ENCODE results near the gene ARHGAP15.

The ARHGAP15 gene

DNA sequence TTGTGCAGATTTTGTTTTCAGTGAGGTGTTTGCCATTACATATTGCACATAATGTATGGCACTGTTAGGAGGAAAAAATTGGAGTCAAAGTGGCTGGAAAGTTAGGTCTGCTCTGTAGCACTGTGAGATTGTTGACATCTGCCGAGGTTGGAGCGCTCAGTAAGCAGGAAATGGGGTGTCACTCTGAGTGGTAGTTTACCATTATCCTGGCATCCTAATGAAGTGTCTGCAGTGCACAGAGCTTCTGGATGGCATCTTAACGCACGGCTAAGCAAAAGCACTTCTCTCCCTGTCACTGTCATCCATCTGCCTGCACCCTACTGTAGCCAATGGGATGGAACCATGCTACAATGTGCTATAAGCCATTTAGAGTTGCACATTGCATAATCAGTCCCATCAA, 561.9 kb downstream of the ARHGAP15 start:
- Histone ChIP-seq H3K4me1 (ENCODE audit: control insufficient read depth, low read length) (no peaks in the 10 kb centered on the region), H3K27me3 (ENCODE audit: control insufficient read depth, low read length) (no peaks in the 10 kb centered on the region), H3K79me2 (ENCODE audit: control insufficient read depth, low read length) (no peaks in the 10 kb centered on the region), H3K9me3 (ENCODE audit: control insufficient read depth, insufficient read depth, low read length) (no peaks in the 10 kb centered on the region), H3K4me2 (ENCODE audit: low read length) (no peak overlapping the region), H3K9me2 (replicated peaks; ENCODE audit: control insufficient read depth, low read length) (no peaks in the 10 kb centered on the region), H4K20me1 (ENCODE audit: control insufficient read depth, insufficient read depth, low read depth, low read length) (no peaks in the 10 kb centered on the region), H3F3A (ENCODE audit: control insufficient read depth, insufficient read depth) (no peaks in the 10 kb centered on the region), H3K36me3 (ENCODE audit: control insufficient read depth, low read length) (no peaks in the 10 kb centered on the region), H3K27ac (ENCODE audit: low read depth, low read length) (no peak overlapping the region), H3K4me3 (ENCODE audit: low read length) (no peak overlapping the region)
- no peak for TF ChIP-seq EZH2phosphoT487 (IDR thresholded peaks at IDR 0.05; ENCODE audit: borderline replicate concordance, low read length)
- TF ChIP-seq, protein P1, sequence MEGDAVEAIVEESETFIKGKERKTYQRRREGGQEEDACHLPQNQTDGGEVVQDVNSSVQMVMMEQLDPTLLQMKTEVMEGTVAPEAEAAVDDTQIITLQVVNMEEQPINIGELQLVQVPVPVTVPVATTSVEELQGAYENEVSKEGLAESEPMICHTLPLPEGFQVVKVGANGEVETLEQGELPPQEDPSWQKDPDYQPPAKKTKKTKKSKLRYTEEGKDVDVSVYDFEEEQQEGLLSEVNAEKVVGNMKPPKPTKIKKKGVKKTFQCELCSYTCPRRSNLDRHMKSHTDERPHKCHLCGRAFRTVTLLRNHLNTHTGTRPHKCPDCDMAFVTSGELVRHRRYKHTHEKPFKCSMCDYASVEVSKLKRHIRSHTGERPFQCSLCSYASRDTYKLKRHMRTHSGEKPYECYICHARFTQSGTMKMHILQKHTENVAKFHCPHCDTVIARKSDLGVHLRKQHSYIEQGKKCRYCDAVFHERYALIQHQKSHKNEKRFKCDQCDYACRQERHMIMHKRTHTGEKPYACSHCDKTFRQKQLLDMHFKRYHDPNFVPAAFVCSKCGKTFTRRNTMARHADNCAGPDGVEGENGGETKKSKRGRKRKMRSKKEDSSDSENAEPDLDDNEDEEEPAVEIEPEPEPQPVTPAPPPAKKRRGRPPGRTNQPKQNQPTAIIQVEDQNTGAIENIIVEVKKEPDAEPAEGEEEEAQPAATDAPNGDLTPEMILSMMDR (IDR thresholded peaks at IDR 0.05; ENCODE audit: low read depth, low read length, poor library complexity, severe bottlenecking) = no peak

DNA sequence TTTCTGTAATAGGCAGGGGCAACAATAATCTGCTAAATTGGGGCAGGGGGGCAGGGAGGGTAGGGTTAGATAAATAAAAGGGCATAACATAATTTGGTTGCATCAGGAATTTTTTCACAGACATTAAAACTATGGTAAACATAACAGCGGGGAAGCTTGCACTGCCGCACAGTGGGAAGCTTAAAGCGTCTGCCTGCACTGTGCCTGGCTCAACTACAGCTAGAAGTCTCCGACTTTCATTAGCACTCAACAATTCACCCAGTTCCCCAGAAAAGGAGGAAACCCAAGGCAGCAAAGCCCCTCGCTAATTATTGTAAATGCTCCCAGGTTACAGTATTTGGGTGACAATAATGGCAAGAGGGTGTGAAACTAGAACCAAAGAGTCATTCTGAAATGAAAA, 562.9 kb downstream of the ARHGAP15 start:
- TF ChIP-seq EZH2phosphoT487 (IDR thresholded peaks at IDR 0.05; ENCODE audit: borderline replicate concordance, low read length) = no peak
- TF ChIP-seq, protein P1 (IDR thresholded peaks at IDR 0.05; ENCODE audit: low read depth, low read length, poor library complexity, severe bottlenecking) = no peak
- Histone ChIP-seq H3K9me3 (ENCODE audit: control insufficient read depth, insufficient read depth, low read length) (no peaks in the 10 kb centered on the region), H3K79me2 (ENCODE audit: control insufficient read depth, low read length) (no peaks in the 10 kb centered on the region), H3K27ac (ENCODE audit: low read depth, low read length) (no peak overlapping the region), H4K20me1 (ENCODE audit: control insufficient read depth, insufficient read depth, low read depth, low read length) (no peaks in the 10 kb centered on the region), H3K36me3 (ENCODE audit: control insufficient read depth, low read length) (no peaks in the 10 kb centered on the region), H3F3A (ENCODE audit: control insufficient read depth, insufficient read depth) (no peaks in the 10 kb centered on the region), H3K27me3 (ENCODE audit: control insufficient read depth, low read length) (no peaks in the 10 kb centered on the region), H3K4me1 (ENCODE audit: control insufficient read depth, low read length) (no peaks in the 10 kb centered on the region), H3K4me2 (ENCODE audit: low read length) (no peak overlapping the region), H3K9me2 (replicated peaks; ENCODE audit: control insufficient read depth, low read length) (no peaks in the 10 kb centered on the region), H3K4me3 (ENCODE audit: low read length) (no peak overlapping the region)

DNA sequence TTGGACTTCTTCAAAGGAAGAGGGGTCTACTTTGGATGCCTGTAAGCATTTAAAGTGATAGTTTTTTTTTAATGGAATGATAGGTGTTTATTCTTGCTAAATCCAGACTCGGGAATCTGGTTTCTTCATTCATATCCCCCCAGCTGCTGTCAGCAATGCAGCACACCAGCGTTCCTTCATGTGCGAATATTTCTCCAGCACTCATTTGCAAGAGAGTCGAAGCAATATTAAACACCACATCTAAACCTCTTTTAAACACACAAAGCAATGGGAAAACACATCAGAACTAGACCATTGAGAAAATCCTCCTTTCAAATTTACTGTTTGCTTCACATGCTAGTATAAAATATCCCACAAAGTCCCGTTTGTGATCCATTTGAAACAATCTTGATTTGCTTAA, 563.7 kb downstream of the ARHGAP15 start:
- no peak overlapping the region for H3K27ac ChIP-seq (ENCODE audit: low read depth, low read length)
- no peaks in the 10 kb centered on the region for H3F3A ChIP-seq (ENCODE audit: control insufficient read depth, insufficient read depth)
- no peaks in the 10 kb centered on the region for H3K9me3 ChIP-seq (ENCODE audit: control insufficient read depth, insufficient read depth, low read length)
- H3K4me1 ChIP-seq (ENCODE audit: control insufficient read depth, low read length) = no peaks in the 10 kb centered on the region
- no peaks in the 10 kb centered on the region for H4K20me1 ChIP-seq (ENCODE audit: control insufficient read depth, insufficient read depth, low read depth, low read length)
- no peaks in the 10 kb centered on the region for H3K27me3 ChIP-seq (ENCODE audit: control insufficient read depth, low read length)
- no peak overlapping the region for H3K4me2 ChIP-seq (ENCODE audit: low read length)
- H3K9me2 ChIP-seq (replicated peaks; ENCODE audit: control insufficient read depth, low read length) = no peaks in the 10 kb centered on the region
- H3K36me3 ChIP-seq (ENCODE audit: control insufficient read depth, low read length) = no peaks in the 10 kb centered on the region
- H3K79me2 ChIP-seq (ENCODE audit: control insufficient read depth, low read length) = no peaks in the 10 kb centered on the region
- H3K4me3 ChIP-seq (ENCODE audit: low read length) = no peak overlapping the region
- TF ChIP-seq EZH2phosphoT487 (IDR thresholded peaks at IDR 0.05; ENCODE audit: borderline replicate concordance, low read length) = no peak
- TF ChIP-seq, protein P1 (IDR thresholded peaks at IDR 0.05; ENCODE audit: low read depth, low read length, poor library complexity, severe bottlenecking) = no peak

DNA sequence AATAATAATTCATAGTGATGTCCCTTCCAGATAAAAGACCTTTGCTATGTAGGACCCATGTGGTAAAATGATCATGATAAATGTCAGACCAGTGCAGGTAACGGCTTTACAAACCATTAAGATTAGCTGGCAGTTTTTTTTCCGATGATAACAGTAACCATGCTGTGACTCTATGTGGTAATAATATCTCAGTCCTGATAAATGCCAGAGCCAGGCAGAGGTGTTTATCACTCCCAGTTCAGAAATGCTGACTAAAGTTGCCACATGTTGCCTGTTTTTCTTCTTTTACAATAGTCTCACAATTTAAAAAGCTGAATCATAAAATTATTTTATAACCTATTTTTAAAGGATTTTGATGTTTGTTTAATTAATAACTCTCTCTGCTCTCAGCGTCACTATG, 565.1 kb downstream of the ARHGAP15 start:
- no peaks in the 10 kb centered on the region for H3K27me3 ChIP-seq (ENCODE audit: control insufficient read depth, low read length)
- H3K4me1 ChIP-seq (ENCODE audit: control insufficient read depth, low read length) = no peaks in the 10 kb centered on the region
- H3K9me3 ChIP-seq (ENCODE audit: control insufficient read depth, insufficient read depth, low read length) = no peaks in the 10 kb centered on the region
- H3F3A ChIP-seq (ENCODE audit: control insufficient read depth, insufficient read depth) = no peaks in the 10 kb centered on the region
- no peak overlapping the region for H3K4me2 ChIP-seq (ENCODE audit: low read length)
- no peak overlapping the region for H3K27ac ChIP-seq (ENCODE audit: low read depth, low read length)
- no peak for TF ChIP-seq EZH2phosphoT487 (IDR thresholded peaks at IDR 0.05; ENCODE audit: borderline replicate concordance, low read length)
- TF ChIP-seq, protein P1 (IDR thresholded peaks at IDR 0.05; ENCODE audit: low read depth, low read length, poor library complexity, severe bottlenecking) = no peak
- no peaks in the 10 kb centered on the region for H4K20me1 ChIP-seq (ENCODE audit: control insufficient read depth, insufficient read depth, low read depth, low read length)
- no peak overlapping the region for H3K4me3 ChIP-seq (ENCODE audit: low read length)
- no peaks in the 10 kb centered on the region for H3K9me2 ChIP-seq (replicated peaks; ENCODE audit: control insufficient read depth, low read length)
- H3K36me3 ChIP-seq (ENCODE audit: control insufficient read depth, low read length) = no peaks in the 10 kb centered on the region
- H3K79me2 ChIP-seq (ENCODE audit: control insufficient read depth, low read length) = no peaks in the 10 kb centered on the region
